GM23338 (cell line): ENCODE measurements around the gene MAGI1. TPM values are rescaled to one million over a fixed set of nuclear protein-coding genes. Genes with fewer than 3 reads are reported as not detected.

Experiments
- ATAC-seq: fragments of 200-7000 bp; cut with Tn5 transposase; 3 replicates; pipeline ENCODE4 v1.9.1; 2020
- DNase-seq: peaks from one replicate; pipeline ENCODE4 v3.0.0-alpha.2; 2015; ENCODE audit warnings: low spot score
- H2AFZ ChIP-seq: fragments of 200-600 bp; sonication (generic); 2 replicates; pipeline ENCODE4 v1.8.0; 2016; ENCODE audit warnings: antibody characterized with exemption, mild to moderate bottlenecking, moderate library complexity
- H3F3A ChIP-seq: fragments of 200-600 bp; sonication (generic); replicated peaks from 2 replicates; pipeline ENCODE4 v1.8.0; 2017; ENCODE audit warnings: antibody characterized with exemption, mixed run types, low read depth
- H3K27ac ChIP-seq: fragments of 200-600 bp; sonication (generic); 2 replicates; pipeline ENCODE4 v1.6.1; 2016; ENCODE audit warnings: low read depth
- H3K27me3 ChIP-seq: fragments of 200-600 bp; sonication (generic); 2 replicates; pipeline ENCODE4 v1.8.0; 2016; ENCODE audit warnings: mild to moderate bottlenecking, mixed run types, moderate library complexity; ENCODE audit not compliant: insufficient read depth
- H3K36me3 ChIP-seq: fragments of 200-600 bp; sonication (generic); 2 replicates; pipeline ENCODE4 v1.8.0; 2016; ENCODE audit warnings: mild to moderate bottlenecking; ENCODE audit not compliant: insufficient read depth
- H3K4me1 ChIP-seq: fragments of 200-600 bp; sonication (generic); 2 replicates; pipeline ENCODE4 v1.8.0; 2016; ENCODE audit warnings: mild to moderate bottlenecking, moderate library complexity; ENCODE audit not compliant: insufficient read depth
- H3K4me2 ChIP-seq: fragments of 200-600 bp; sonication (generic); 2 replicates; pipeline ENCODE4 v1.7.1; 2017; ENCODE audit warnings: mixed run types
- H3K4me3 ChIP-seq: fragments of 200-600 bp; sonication (generic); 2 replicates; pipeline ENCODE4 v1.6.1; 2016; ENCODE audit warnings: mixed run types
- H3K79me2 ChIP-seq: fragments of 200-600 bp; sonication (generic); replicated peaks from 2 replicates; pipeline ENCODE4 v1.8.0; 2017; ENCODE audit warnings: mild to moderate bottlenecking; ENCODE audit not compliant: insufficient read depth
- H3K9me2 ChIP-seq: fragments of 200-600 bp; sonication (generic); 2 replicates; pipeline ENCODE4 v1.8.0; 2017; ENCODE audit not compliant: insufficient read depth
- H4K20me1 ChIP-seq: fragments of 200-600 bp; sonication (generic); replicated peaks from 2 replicates; pipeline ENCODE4 v1.8.0; 2017; ENCODE audit warnings: mild to moderate bottlenecking; ENCODE audit not compliant: insufficient read depth
- H3K27ac Mint-ChIP-seq: 2 replicates; pipeline ENCODE4 v1.8.0; 2020; ENCODE audit warnings: inconsistent platforms, mild to moderate bottlenecking, moderate library complexity, mixed read lengths
- H3K27me3 Mint-ChIP-seq: 3 replicates; pipeline ENCODE4 v1.8.0; 2022; ENCODE audit warnings: low read depth, mild to moderate bottlenecking, moderate library complexity, mixed read lengths, inconsistent platforms; ENCODE audit not compliant: insufficient read depth, poor library complexity
- H3K36me3 Mint-ChIP-seq: 3 replicates; pipeline ENCODE4 v1.8.0; 2021; ENCODE audit warnings: low read depth, mild to moderate bottlenecking, inconsistent platforms, moderate library complexity, mixed read lengths
- H3K4me1 Mint-ChIP-seq: 3 replicates; pipeline ENCODE4 v1.8.0; 2020; ENCODE audit warnings: mild to moderate bottlenecking, inconsistent platforms, mixed read lengths
- H3K4me3 Mint-ChIP-seq: 3 replicates; pipeline ENCODE4 v1.8.0; 2021; ENCODE audit warnings: moderate library complexity, mild to moderate bottlenecking, inconsistent platforms, mixed read lengths
- H3K9me3 Mint-ChIP-seq: 3 replicates; pipeline ENCODE4 v1.8.0; 2020; ENCODE audit warnings: moderate library complexity, mild to moderate bottlenecking, inconsistent platforms, mixed read lengths
- CREB1 ChIP-seq: fragments of 250-450 bp; sonication (Bioruptor Pico); IDR thresholded peaks from 2 replicates; pipeline ENCODE4 v1.5.0; 2020; ENCODE audit warnings: low read depth, mild to moderate bottlenecking, moderate library complexity
- ETS1 ChIP-seq: IDR thresholded peaks from 2 replicates; pipeline ENCODE4 v1.6.1; 2016; ENCODE audit warnings: antibody characterized with exemption
- EZH2 ChIP-seq: fragments of 200-600 bp; sonication (generic); IDR thresholded peaks from one replicate; pipeline ENCODE4 v1.8.0; 2017; ENCODE audit warnings: antibody characterized with exemption, mild to moderate bottlenecking, low read depth; ENCODE audit not compliant: unreplicated experiment
- EZH2phosphoT487 ChIP-seq: fragments of 200-600 bp; sonication (generic); IDR thresholded peaks from one replicate; pipeline ENCODE4 v1.8.1; 2018; ENCODE audit warnings: antibody characterized with exemption; ENCODE audit not compliant: unreplicated experiment
- JUNB ChIP-seq: IDR thresholded peaks from one replicate; pipeline ENCODE4 v1.6.1; 2016; ENCODE audit warnings: antibody characterized with exemption; ENCODE audit not compliant: unreplicated experiment
- NANOG ChIP-seq: IDR thresholded peaks from 2 replicates; pipeline ENCODE4 v1.6.1; 2016; ENCODE audit warnings: antibody characterized with exemption, borderline replicate concordance
- POLR2AphosphoS5 ChIP-seq: IDR thresholded peaks from 2 replicates; pipeline ENCODE4 v1.6.1; 2016; ENCODE audit warnings: antibody characterized with exemption, low read depth
- REST ChIP-seq: IDR thresholded peaks from one replicate; pipeline ENCODE4 v1.6.1; 2018; ENCODE audit warnings: antibody characterized with exemption; ENCODE audit not compliant: unreplicated experiment
- STAT1 ChIP-seq: IDR thresholded peaks from one replicate; pipeline ENCODE4 v1.6.1; 2016; ENCODE audit warnings: antibody characterized with exemption; ENCODE audit not compliant: unreplicated experiment
- ZNF114 ChIP-seq: fragments of 250-450 bp; sonication (Bioruptor Pico); IDR thresholded peaks from 2 replicates; pipeline ENCODE4 v1.5.0; 2020; ENCODE audit warnings: mild to moderate bottlenecking, moderate library complexity
- ZNF331 ChIP-seq: fragments of 250-450 bp; sonication (Bioruptor Pico); IDR thresholded peaks from 2 replicates; pipeline ENCODE4 v1.5.0; 2020; ENCODE audit warnings: low read depth, mild to moderate bottlenecking, moderate library complexity
- ZNF462 ChIP-seq: fragments of 250-450 bp; sonication (Bioruptor Pico); IDR thresholded peaks from 2 replicates; pipeline ENCODE4 v1.5.0; 2020; ENCODE audit warnings: mild to moderate bottlenecking, moderate library complexity
- polyA plus RNA-seq: library from polyadenylated mRNA; unstranded; fragments of >200 nt; fragmentation: Nextera tagmentation; extraction: Ambion mirVana; gene quantifications from 2 replicates; pipeline ENCODE4 v1.2.1, GENCODE V29; 2016
- total RNA-seq: library from RNA; depleted of rRNA; stranded (reverse); fragments of >200 nt; shearing (Covaris generic); gene quantifications from 2 replicates; pipeline ENCODE4 v1.2.3, GENCODE V29; 2014
- TF ChIP-seq, protein P1 (sequence below), 2 experiments: fragments of 200-600 bp in 1 of 2; sonication (generic) in 1 of 2; conservative IDR thresholded peaks; 2 replicates each; pipeline versions ENCODE4 v1.5.1 to v1.6.1; 2016 to 2017; ENCODE audit warnings: antibody characterized with exemption in 2 of 2, low read depth in 2 of 2, mild to moderate bottlenecking in 2 of 2, moderate library complexity in 1 of 2

The MAGI1 gene
- total and polyA plus RNA-seq, 2 experiments from 2014 or later: 27.4 to 71.2 TPM

- H3K27me3 ChIP-seq: no peaks in the 10 kb centered on the region
- no peak overlapping the region for H3K4me3 Mint-ChIP-seq
- H4K20me1 ChIP-seq: no peaks in the 10 kb centered on the region
- peaks cover 24% of the 10 kb centered on the region; the same call in 1 of the 2 replicates for H3K36me3 ChIP-seq
- no peaks in the 10 kb centered on the region for H3K79me2 ChIP-seq
- H3K27ac ChIP-seq: no peak overlapping the region
- H3K9me2 ChIP-seq: peaks cover 4% of the 10 kb centered on the region; the same call in 1 of the 2 replicates
- no peak for DNase-seq
- no peak overlapping the region for H3K4me3 ChIP-seq
- no peak for ATAC-seq
- no peak overlapping the region for H3K27ac Mint-ChIP-seq
- TF ChIP-seq REST (no peak), ZNF462 (CRISPR knock-in tag) (no peak), CREB1 (CRISPR knock-in tag) (no peak), JUNB (no peak), ZNF114 (no peak), EZH2 (no peak), EZH2phosphoT487 (no peak), STAT1 (no peak), ZNF331 (no peak), ETS1 (no peak), POLR2AphosphoS5 (no peak), NANOG (no peak)
- TF ChIP-seq, protein P1, sequence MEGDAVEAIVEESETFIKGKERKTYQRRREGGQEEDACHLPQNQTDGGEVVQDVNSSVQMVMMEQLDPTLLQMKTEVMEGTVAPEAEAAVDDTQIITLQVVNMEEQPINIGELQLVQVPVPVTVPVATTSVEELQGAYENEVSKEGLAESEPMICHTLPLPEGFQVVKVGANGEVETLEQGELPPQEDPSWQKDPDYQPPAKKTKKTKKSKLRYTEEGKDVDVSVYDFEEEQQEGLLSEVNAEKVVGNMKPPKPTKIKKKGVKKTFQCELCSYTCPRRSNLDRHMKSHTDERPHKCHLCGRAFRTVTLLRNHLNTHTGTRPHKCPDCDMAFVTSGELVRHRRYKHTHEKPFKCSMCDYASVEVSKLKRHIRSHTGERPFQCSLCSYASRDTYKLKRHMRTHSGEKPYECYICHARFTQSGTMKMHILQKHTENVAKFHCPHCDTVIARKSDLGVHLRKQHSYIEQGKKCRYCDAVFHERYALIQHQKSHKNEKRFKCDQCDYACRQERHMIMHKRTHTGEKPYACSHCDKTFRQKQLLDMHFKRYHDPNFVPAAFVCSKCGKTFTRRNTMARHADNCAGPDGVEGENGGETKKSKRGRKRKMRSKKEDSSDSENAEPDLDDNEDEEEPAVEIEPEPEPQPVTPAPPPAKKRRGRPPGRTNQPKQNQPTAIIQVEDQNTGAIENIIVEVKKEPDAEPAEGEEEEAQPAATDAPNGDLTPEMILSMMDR (conservative IDR thresholded peaks at IDR 0.05; ENCODE audit: low read depth in 2 of 2): no peak
- peaks cover 66% of the 10 kb centered on the region for H3K36me3 Mint-ChIP-seq
- no peaks in the 10 kb centered on the region for H3K9me3 Mint-ChIP-seq
- no peak overlapping the region for H2AFZ ChIP-seq
- peaks cover 6% of the 10 kb centered on the region; the same call in 1 of the 3 replicates for H3K4me1 Mint-ChIP-seq
- H3K4me2 ChIP-seq: no peak overlapping the region
- H3K27me3 Mint-ChIP-seq: no peaks in the 10 kb centered on the region
- H3K4me1 ChIP-seq: no peaks in the 10 kb centered on the region
- no peaks in the 10 kb centered on the region for H3F3A ChIP-seq
Measured at GRCh38 chr3:65379223-65379622, 659.5 kb downstream of the MAGI1 start.
